H1 (cell line): ENCODE data around the gene SLC24A4.

ENCODE experiments used
- CTCF ChIP-seq, 3 experiments: IDR thresholded peaks; 1 replicate in 2 of 3; 2 replicates in 1 of 3; pipeline versions ENCODE4 v1.5.1 to v1.6.1; 2011; ENCODE audit warnings: low read length in 3 of 3, mild to moderate bottlenecking in 3 of 3, inconsistent platforms in 2 of 3, low read depth in 1 of 3, moderate library complexity in 1 of 3; ENCODE audit not compliant: insufficient read depth in 1 of 3; ENCODE audit errors: control extremely low read depth in 1 of 3
- EZH2 ChIP-seq: fragments of 200-600 bp; sonication (generic); IDR thresholded peaks from 2 replicates; pipeline ENCODE4 v1.7.1; 2012; ENCODE audit warnings: low read depth, mild to moderate bottlenecking, moderate library complexity, low read length, inconsistent platforms; ENCODE audit not compliant: severe bottlenecking
- GABPA ChIP-seq: IDR thresholded peaks from 2 replicates; pipeline ENCODE4 v1.6.1; 2011; ENCODE audit warnings: mild to moderate bottlenecking, low read length, moderate library complexity, borderline replicate concordance; ENCODE audit not compliant: insufficient read depth
- GTF2F1 ChIP-seq: IDR thresholded peaks from 2 replicates; pipeline ENCODE4 v1.6.1; 2012; ENCODE audit warnings: low read depth, low read length, improper control_type of control experiment, borderline replicate concordance
- HDAC2 ChIP-seq, 2 experiments: fragments of 300-600 bp in 1 of 2; sonication (generic) in 1 of 2; IDR thresholded peaks; 2 replicates each; pipeline ENCODE4 v1.6.1; 2011 to 2012; ENCODE audit warnings: low read depth in 2 of 2, low read length in 2 of 2, mild to moderate bottlenecking in 2 of 2, moderate library complexity in 2 of 2, borderline replicate concordance in 1 of 2, inconsistent platforms in 1 of 2
- JUN ChIP-seq: IDR thresholded peaks from 2 replicates; pipeline ENCODE4 v1.6.1; 2011; ENCODE audit warnings: low read depth, mild to moderate bottlenecking, improper control_type of control experiment, low read length
- POLR2A ChIP-seq, 2 experiments: IDR thresholded peaks; 1 replicate in 1 of 2; 2 replicates in 1 of 2; pipeline ENCODE4 v1.6.1; 2011; ENCODE audit warnings: low read depth in 2 of 2, low read length in 2 of 2, mild to moderate bottlenecking in 2 of 2; ENCODE audit errors: control extremely low read depth in 1 of 2
- SIN3A ChIP-seq, 2 experiments: IDR thresholded peaks in 1 of 2; conservative IDR thresholded peaks in 1 of 2; 2 replicates each; pipeline ENCODE4 v1.6.1; 2011 to 2012; ENCODE audit warnings: low read length in 2 of 2, improper control_type of control experiment in 1 of 2, low read depth in 1 of 2, mild to moderate bottlenecking in 1 of 2
- TAF1 ChIP-seq: IDR thresholded peaks from 2 replicates; pipeline ENCODE4 v1.6.1; 2011; ENCODE audit warnings: mild to moderate bottlenecking, low read depth, low read length
- TF ChIP-seq, protein P1 (sequence below): IDR thresholded peaks from 2 replicates; pipeline ENCODE4 v1.6.1; 2011; ENCODE audit warnings: low read length, improper control_type of control experiment

DNA sequence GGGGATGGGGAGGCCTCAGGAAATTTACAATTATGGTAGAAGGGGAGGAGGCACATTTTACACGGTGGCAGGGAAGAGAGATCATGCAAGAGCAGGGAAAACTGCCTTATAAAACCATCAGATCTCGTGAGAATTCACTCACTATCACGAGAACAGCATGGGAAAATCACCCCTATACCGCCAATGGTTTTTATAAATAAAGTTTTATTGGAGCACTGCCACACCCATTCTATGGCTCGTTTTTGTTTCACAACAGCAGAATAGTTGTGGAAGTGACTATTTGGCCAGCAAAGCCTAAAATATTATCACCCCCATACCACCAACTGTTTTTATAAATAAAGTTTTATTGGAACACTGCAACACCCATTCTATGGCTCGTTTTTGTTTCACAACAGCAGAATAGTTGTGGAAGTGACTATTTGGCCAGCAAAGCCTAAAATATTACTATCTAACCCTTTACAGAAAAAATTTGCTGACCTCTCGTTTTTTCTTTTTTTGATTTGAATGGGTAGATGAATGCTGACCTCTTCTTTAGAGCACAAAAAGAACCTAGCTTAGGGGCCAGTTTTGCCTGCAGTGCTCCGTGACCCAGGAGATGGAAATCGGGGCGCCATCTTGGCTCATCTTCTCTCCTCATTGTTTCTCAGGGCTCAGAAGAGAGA, 113.3 kb downstream of the SLC24A4 start:
- TF ChIP-seq SIN3A (conservative IDR thresholded peaks at IDR 0.05 in 1 of 2, IDR thresholded peaks at IDR 0.05 in 1 of 2; ENCODE audit: low read depth in 1 of 2, low read length in 2 of 2) (no peak), EZH2 (no peak), HDAC2 (IDR thresholded peaks at IDR 0.05; ENCODE audit: borderline replicate concordance in 1 of 2, low read depth in 2 of 2, low read length in 2 of 2) (no peak), GTF2F1 (no peak), TAF1 (no peak), CTCF (IDR thresholded peaks at IDR 0.05; ENCODE audit: control extremely low read depth in 1 of 3, insufficient read depth in 1 of 3, low read depth in 1 of 3, low read length in 3 of 3) (no peak), JUN (no peak), POLR2A (IDR thresholded peaks at IDR 0.05; ENCODE audit: control extremely low read depth in 1 of 2, low read depth in 2 of 2, low read length in 2 of 2) (no peak), GABPA (no peak)
- TF ChIP-seq, protein P1, sequence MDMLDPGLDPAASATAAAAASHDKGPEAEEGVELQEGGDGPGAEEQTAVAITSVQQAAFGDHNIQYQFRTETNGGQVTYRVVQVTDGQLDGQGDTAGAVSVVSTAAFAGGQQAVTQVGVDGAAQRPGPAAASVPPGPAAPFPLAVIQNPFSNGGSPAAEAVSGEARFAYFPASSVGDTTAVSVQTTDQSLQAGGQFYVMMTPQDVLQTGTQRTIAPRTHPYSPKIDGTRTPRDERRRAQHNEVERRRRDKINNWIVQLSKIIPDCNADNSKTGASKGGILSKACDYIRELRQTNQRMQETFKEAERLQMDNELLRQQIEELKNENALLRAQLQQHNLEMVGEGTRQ = no peak
